Fibroblast of pulmonary artery (primary cell): ENCODE data around the gene BARX1.
A peak's percentile ranks its signal among the peaks of the same experiment; 100 is the strongest.

ENCODE experiments used
- DNase-seq: peaks from one replicate; pipeline ENCODE4 v3.0.0-alpha.2; 2010; ENCODE audit warnings: low read depth
- H3K4me3 ChIP-seq: replicated peaks from 2 replicates; pipeline ENCODE4 v1.5.1; 2011; ENCODE audit warnings: low read depth, mild to moderate bottlenecking, control low read depth, low read length, moderate library complexity
- CTCF ChIP-seq: IDR thresholded peaks from 2 replicates; pipeline ENCODE4 v1.5.1; 2011; ENCODE audit warnings: mild to moderate bottlenecking, control low read depth, low read length, inconsistent platforms; ENCODE audit errors: missing control alignments

Gene BARX1

GRCh38 chr9:93955111-93955980 lies at the start of gene BARX1:
TSS of gene BARX1 (minus strand) at chr9:93955355. CDS start at chr9:93955146, 209 bp downstream.
- H3K4me3 ChIP-seq: no peak within 1 kb of the TSS
- TF ChIP-seq CTCF: no peak

GRCh38 chr9:94002316-94003140 lies 47.4 kb upstream of the BARX1 start:
- TF ChIP-seq CTCF: peak; percentile 73
- peak; percentile 71 for DNase-seq
- no peak overlapping the region for H3K4me3 ChIP-seq

More at GRCh38 chr9:93955111-93955980, at the start of gene BARX1:
- no peak for DNase-seq

GRCh38 chr9:93996863-93997262 lies 41.7 kb upstream of the BARX1 start:
- DNase-seq: no peak

GRCh38 chr9:93996367-93996766 lies 41.2 kb upstream of the BARX1 start:
- TF ChIP-seq CTCF: no peak
- H3K4me3 ChIP-seq: no peak overlapping the region
- DNase-seq: no peak

More at GRCh38 chr9:93996863-93997262, 41.7 kb upstream of the BARX1 start:
- H3K4me3 ChIP-seq: no peak overlapping the region
- TF ChIP-seq CTCF: no peak

GRCh38 chr9:93994545-93994944 lies 39.4 kb upstream of the BARX1 start:
- no peak for TF ChIP-seq CTCF
- no peak overlapping the region for H3K4me3 ChIP-seq
- no peak for DNase-seq

GRCh38 chr9:93994132-93994531 lies 39.0 kb upstream of the BARX1 start:
- DNase-seq: no peak
- TF ChIP-seq CTCF: no peak
- H3K4me3 ChIP-seq: no peak overlapping the region
